Neural cell (in vitro differentiated cells): ENCODE data around the gene NPHP4.

ENCODE experiments used
- CTCF ChIP-seq: fragments of 450-650 bp; IDR thresholded peaks from 2 replicates; pipeline ENCODE4 v1.5.1; 2014; ENCODE audit warnings: antibody characterized with exemption, mild to moderate bottlenecking, moderate library complexity; ENCODE audit not compliant: poor library complexity, severe bottlenecking
- EP300 ChIP-seq: fragments of 450-650 bp; conservative IDR thresholded peaks from 2 replicates; pipeline ENCODE4 v1.6.1; 2014; ENCODE audit warnings: antibody characterized with exemption, mild to moderate bottlenecking, moderate library complexity; ENCODE audit not compliant: poor library complexity, severe bottlenecking
- POLR2AphosphoS5 ChIP-seq: IDR thresholded peaks from 2 replicates; pipeline ENCODE4 v1.6.1; 2012
- RAD21 ChIP-seq: fragments of 450-650 bp; conservative IDR thresholded peaks from 2 replicates; pipeline ENCODE4 v1.6.1; 2014; ENCODE audit warnings: antibody characterized with exemption, mild to moderate bottlenecking, moderate library complexity
- SMC3 ChIP-seq: fragments of 450-650 bp; conservative IDR thresholded peaks from 2 replicates; pipeline ENCODE4 v1.6.1; 2014; ENCODE audit warnings: antibody characterized with exemption, mild to moderate bottlenecking, moderate library complexity; ENCODE audit not compliant: poor library complexity
- TAF1 ChIP-seq: IDR thresholded peaks from 2 replicates; pipeline ENCODE4 v1.6.1; 2012; ENCODE audit warnings: low read depth

DNA sequence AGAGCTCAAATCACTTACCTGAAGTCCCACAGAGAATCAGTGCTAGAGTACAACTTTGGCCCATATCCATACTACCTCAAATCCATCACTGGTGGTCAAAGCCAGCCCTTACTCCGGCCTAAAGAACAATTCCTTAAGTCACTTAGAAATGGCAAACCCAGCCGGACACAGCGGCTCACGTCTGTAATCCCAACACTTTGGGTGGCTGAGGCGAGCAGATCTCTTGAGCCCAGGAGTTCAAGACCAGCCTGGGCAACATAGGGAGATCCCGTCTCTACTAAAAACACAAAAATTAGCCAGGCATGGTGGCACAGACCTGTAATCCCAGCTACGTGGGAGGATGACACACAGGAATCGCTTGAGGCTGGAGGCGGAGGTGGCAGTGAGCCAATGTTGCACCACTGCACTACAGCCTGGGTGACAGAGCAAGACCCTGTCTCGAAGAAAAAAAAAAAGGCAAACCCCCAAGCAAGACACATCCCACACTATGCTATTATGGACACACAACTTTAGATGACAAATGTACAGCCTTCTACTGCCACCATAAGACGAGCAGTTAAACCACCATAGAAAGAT lies 24.0 kb downstream of the NPHP4 start:
- TF ChIP-seq CTCF (no peak), EP300 (no peak), POLR2AphosphoS5 (no peak), SMC3 (no peak), RAD21 (no peak), TAF1 (no peak)
